Measurements from ENCODE around the gene MMD2.
"Not testable (repeated sequence)": the region's sequence is repeated elsewhere in the genome, so short reads cannot be mapped to it uniquely, and the experiment has no call there.

Gene MMD2

DNA sequence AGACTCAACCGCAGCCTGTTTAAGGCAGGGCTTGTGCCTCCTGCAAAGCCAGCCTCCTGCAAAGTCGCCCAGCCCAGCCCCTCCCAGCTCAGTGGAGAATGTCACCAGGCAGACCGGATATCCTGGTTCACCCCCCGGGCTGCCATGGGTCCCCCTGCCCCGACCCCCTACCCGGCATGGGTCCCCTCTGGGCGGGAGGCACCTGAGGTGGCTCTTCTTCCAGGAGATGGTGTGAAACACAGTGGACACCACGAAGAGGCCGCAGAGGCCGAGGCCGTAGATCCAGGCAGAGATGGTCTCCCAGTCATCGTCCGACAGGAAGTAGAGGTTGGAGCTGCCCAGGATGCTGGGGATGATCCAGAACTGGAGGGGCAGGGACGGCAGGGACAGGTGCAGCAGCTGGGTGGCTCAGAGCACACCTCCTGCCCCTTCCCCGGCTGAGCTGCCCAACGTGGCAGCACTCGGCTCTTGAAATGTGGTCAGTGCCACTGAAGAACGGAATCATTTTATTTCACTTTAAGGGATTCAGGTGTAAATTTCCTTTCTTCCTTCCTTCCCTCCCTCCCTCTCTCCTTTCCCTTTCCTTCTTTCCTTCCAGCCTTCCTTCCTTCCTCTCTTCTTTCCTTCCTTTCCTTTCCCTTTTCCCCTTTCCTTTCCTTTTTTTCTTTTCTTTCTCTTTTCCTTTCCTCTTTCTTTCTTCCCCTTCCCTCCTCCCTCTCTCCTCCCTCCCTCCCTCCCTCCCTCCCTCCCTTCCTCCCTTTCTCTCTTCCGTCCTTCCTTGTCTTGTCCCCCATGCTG, 38.8 kb downstream of the MMD2 start:
- Histone ChIP-seq H3K4me3 (ENCODE audit: low read depth, low read length) (no peak overlapping the region), H3K36me3 (ENCODE audit: control insufficient read depth, insufficient read depth, low read length) (no peaks in the 10 kb centered on the region), H3K4me1 (ENCODE audit: control insufficient read depth, insufficient read depth, low read length) (no peaks in the 10 kb centered on the region), H3K9me3 (ENCODE audit: control insufficient read depth, insufficient read depth, low read length) (no peaks in the 10 kb centered on the region), H3K9ac (ENCODE audit: low read depth, low read length) (no peak overlapping the region), H3K27me3 (ENCODE audit: control insufficient read depth, insufficient read depth, low read length) (no peaks in the 10 kb centered on the region)

DNA sequence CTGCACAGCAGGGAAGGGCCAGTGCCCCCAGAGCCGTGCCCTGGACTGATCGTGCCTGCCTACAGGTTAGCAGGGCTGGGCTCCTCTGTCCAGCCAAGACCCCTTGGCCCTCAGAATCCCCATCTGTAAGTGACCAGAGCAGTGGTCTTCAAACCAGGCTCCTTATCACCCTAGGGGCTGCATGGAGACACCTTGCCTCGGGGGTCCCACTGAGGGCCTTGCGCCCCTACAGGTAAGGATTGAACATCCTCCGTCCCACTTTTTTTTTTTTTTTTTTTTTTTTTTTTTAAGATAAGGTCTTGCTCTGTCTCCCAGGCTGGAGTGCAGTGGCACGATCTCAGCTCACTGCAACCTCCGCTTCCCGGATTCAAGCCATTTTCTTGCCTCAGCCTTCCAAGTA, 42.9 kb downstream of the MMD2 start:
- no peaks in the 10 kb centered on the region for H3K36me3 ChIP-seq (ENCODE audit: control insufficient read depth, insufficient read depth, low read length)
- H3K9me3 ChIP-seq (ENCODE audit: control insufficient read depth, insufficient read depth, low read length): no peaks in the 10 kb centered on the region
- H3K27me3 ChIP-seq (ENCODE audit: control insufficient read depth, insufficient read depth, low read length): no peaks in the 10 kb centered on the region
- no peaks in the 10 kb centered on the region for H3K4me1 ChIP-seq (ENCODE audit: control insufficient read depth, insufficient read depth, low read length)
- H3K4me3 ChIP-seq (ENCODE audit: low read depth, low read length): no peak overlapping the region
- H3K9ac ChIP-seq (ENCODE audit: low read depth, low read length): no peak overlapping the region

DNA sequence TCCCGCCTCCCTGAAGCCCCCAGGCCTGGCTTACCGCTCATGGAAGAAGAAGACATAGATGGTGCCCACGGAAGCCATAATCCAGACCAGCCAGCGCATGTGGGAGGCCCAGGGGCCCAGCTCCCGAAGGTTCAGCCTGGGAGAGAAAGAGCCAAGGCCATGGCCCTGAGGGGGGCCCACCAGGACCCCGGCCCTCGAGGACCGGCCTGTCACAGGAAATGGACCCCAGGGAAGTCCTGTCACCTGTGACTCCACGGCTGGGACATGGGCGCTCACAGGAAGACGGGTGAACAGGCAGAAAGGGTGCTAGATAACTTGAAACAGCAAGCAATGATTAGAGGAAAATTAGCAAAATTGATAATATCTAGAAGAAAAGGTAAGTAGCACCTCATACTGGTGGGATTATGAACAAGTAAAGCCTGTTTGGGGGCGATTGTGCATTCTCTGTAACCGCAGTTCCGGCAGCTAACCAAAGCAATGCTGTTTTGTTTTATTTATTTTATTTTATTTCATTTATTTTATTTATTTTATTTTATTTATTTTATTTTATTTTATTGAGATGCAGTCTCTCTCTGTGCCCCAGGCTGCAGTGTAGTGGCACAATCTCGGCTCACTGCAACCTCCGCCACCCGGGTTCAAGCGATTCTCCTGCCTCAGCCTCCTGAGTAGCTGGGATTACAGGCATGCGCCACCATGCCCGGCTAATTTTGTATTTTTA, 47.7 kb downstream of the MMD2 start:
- Histone ChIP-seq H3K9me3 (ENCODE audit: control insufficient read depth, insufficient read depth, low read length) (no peaks in the 10 kb centered on the region), H3K27me3 (ENCODE audit: control insufficient read depth, insufficient read depth, low read length) (no peaks in the 10 kb centered on the region), H3K4me3 (ENCODE audit: low read depth, low read length) (no peak overlapping the region), H3K4me1 (ENCODE audit: control insufficient read depth, insufficient read depth, low read length) (no peaks in the 10 kb centered on the region), H3K36me3 (ENCODE audit: control insufficient read depth, insufficient read depth, low read length) (no peaks in the 10 kb centered on the region), H3K9ac (ENCODE audit: low read depth, low read length) (no peak overlapping the region)

DNA sequence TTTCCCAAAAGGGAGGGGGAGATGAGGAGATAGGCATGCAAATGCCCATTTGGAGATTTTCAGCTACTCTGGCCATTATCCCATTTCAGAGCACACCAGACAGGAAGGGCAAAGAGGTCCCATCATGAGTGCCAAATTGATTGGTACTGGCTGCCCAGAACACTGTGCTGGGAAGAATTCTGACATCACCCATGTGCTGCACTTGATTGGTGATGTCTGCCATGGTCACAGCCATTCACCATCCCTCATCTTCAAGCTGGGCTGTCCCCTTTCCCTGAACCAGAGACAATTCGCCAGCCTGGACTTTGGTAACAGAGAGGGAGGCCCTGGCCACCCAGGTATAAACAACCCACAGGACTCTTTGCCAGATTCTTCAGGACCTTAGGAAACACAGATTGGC, 52.3 kb downstream of the MMD2 start:
- H3K27me3 ChIP-seq (ENCODE audit: control insufficient read depth, insufficient read depth, low read length): no peaks in the 10 kb centered on the region
- no peaks in the 10 kb centered on the region for H3K9me3 ChIP-seq (ENCODE audit: control insufficient read depth, insufficient read depth, low read length)
- H3K4me3 ChIP-seq (ENCODE audit: low read depth, low read length): no peak overlapping the region
- no peaks in the 10 kb centered on the region for H3K4me1 ChIP-seq (ENCODE audit: control insufficient read depth, insufficient read depth, low read length)
- no peaks in the 10 kb centered on the region for H3K36me3 ChIP-seq (ENCODE audit: control insufficient read depth, insufficient read depth, low read length)
- no peak overlapping the region for H3K9ac ChIP-seq (ENCODE audit: low read depth, low read length)

DNA sequence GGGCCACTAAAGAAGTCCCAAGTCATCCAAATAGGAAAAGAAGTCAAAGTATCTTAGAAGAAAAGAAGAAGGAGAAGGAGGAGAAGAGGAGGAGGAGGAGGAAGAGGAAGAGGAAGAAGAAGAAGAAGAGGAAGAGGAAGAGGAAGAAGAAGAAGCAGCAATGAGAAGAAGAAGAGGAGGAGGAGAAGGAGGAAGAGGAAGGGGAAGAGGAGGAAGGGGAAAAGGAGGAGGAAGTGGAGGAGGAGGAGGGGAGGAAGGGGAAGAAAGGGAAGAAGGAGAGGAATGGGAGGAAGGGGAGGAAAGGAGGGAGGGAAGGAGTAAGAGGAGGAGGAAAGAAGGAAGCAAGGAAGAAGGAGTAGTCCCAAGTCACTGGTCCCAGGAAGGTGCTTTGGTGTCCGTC, 53.8 kb downstream of the MMD2 start:
- no peaks in the 10 kb centered on the region for H3K9me3 ChIP-seq (ENCODE audit: control insufficient read depth, insufficient read depth, low read length)
- no peaks in the 10 kb centered on the region for H3K4me1 ChIP-seq (ENCODE audit: control insufficient read depth, insufficient read depth, low read length)
- no peaks in the 10 kb centered on the region for H3K36me3 ChIP-seq (ENCODE audit: control insufficient read depth, insufficient read depth, low read length)
- no peak overlapping the region for H3K9ac ChIP-seq (ENCODE audit: low read depth, low read length)
- H3K27me3 ChIP-seq (ENCODE audit: control insufficient read depth, insufficient read depth, low read length): no peaks in the 10 kb centered on the region
- no peak overlapping the region for H3K4me3 ChIP-seq (ENCODE audit: low read depth, low read length)

DNA sequence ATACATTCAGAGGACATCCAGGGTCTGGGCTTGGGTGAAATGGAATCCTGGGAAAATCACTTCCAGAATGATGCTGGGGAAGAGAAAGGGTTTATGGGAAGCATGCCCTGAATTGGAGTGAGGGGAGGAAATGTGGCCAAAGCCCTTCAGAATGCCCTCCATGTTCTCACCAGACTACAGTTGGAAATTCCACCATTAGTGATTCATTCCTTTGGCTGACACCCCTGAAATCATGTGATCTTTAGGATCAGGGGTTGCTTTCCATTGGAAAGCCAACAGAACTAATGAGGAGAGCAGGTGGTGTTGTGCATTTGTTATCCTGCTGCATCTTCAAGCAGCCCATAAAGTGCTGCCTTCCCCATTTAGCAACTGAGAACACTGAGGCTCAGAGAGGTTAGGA, 54.6 kb downstream of the MMD2 start:
- no peak overlapping the region for H3K9ac ChIP-seq (ENCODE audit: low read depth, low read length)
- H3K27me3 ChIP-seq (ENCODE audit: control insufficient read depth, insufficient read depth, low read length): no peaks in the 10 kb centered on the region

DNA sequence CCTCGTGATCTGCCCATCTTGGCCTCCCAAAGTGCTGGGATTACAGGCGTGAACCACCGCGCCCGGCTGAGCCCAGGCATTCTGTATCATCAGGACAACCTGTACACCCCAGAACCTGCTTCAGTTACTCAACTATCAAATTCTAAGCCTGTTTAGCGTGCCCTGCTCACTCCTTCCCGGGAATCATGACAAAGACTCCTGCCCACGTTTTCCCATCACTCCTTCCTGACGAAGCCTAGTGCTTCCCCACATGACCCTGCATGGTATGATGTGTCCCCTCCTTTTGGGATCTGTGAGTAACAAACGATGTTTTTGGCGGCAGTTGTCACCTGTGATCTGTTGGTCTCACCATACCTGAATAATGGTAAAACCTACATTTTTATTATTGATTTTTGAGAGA, 63.2 kb downstream of the MMD2 start:
- H3K4me3 ChIP-seq (ENCODE audit: low read depth, low read length): no peak overlapping the region
- no peaks in the 10 kb centered on the region for H3K9me3 ChIP-seq (ENCODE audit: control insufficient read depth, insufficient read depth, low read length)
- no peaks in the 10 kb centered on the region for H3K27me3 ChIP-seq (ENCODE audit: control insufficient read depth, insufficient read depth, low read length)
- H3K36me3 ChIP-seq (ENCODE audit: control insufficient read depth, insufficient read depth, low read length): no peaks in the 10 kb centered on the region
- no peaks in the 10 kb centered on the region for H3K4me1 ChIP-seq (ENCODE audit: control insufficient read depth, insufficient read depth, low read length)
- no peak overlapping the region for H3K9ac ChIP-seq (ENCODE audit: low read depth, low read length)

More for the DNA sequence above, 54.6 kb downstream of the MMD2 start:
- Histone ChIP-seq H3K36me3 (ENCODE audit: control insufficient read depth, insufficient read depth, low read length) (no peaks in the 10 kb centered on the region), H3K4me3 (ENCODE audit: low read depth, low read length) (no peak overlapping the region), H3K9me3 (ENCODE audit: control insufficient read depth, insufficient read depth, low read length) (no peaks in the 10 kb centered on the region), H3K4me1 (ENCODE audit: control insufficient read depth, insufficient read depth, low read length) (no peaks in the 10 kb centered on the region)

DNA sequence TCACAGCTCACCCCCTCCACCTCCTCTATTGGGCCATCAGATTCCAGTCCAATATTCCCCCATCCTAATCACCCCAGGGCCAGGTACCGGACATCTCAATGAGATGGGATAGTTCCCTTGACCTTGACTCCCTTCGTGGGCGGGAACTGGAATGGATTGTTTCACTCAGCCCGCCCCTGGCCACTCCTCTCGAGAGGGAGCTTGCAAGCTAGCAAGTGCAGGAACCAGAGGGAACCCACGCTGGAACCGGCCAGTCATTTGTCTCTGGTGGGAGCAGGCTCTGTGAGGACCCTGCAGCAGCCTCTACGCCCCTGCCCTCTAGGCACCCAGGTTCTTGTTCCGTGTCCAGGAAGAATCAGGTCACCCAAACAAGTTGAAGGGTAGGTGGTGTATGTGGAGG, 64.5 kb downstream of the MMD2 start:
- no peaks in the 10 kb centered on the region for H3K36me3 ChIP-seq (ENCODE audit: control insufficient read depth, insufficient read depth, low read length)
- H3K27me3 ChIP-seq (ENCODE audit: control insufficient read depth, insufficient read depth, low read length): no peaks in the 10 kb centered on the region
- H3K4me3 ChIP-seq (ENCODE audit: low read depth, low read length): no peak overlapping the region
- H3K9ac ChIP-seq (ENCODE audit: low read depth, low read length): no peak overlapping the region
- no peaks in the 10 kb centered on the region for H3K9me3 ChIP-seq (ENCODE audit: control insufficient read depth, insufficient read depth, low read length)
- no peaks in the 10 kb centered on the region for H3K4me1 ChIP-seq (ENCODE audit: control insufficient read depth, insufficient read depth, low read length)

DNA sequence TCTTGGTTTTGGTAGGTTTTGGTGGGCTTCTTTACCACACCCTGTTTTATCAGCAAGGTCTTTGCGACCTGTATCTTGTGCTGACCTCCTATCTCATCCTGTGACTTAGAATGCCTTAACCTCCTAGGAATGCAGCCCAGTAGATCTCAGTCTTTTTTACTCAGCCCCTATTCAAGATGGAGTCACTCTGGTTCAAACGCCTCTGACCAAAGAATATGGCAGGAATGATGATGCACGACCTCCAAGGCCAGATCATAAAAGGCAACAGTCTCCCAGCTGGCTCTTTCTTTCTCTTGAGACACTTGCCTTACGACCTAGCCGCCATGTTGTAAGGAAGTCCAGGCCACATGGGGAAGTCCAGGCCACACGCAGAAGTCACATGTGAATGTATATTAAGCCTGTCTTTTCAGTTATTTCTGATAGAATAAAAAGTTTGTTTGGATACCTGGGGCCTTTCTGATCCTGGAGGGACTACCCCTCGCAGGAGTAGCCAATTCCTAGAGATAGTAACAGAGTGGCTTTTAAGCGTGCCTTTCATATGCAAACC, 65.0 kb downstream of the MMD2 start:
- Histone ChIP-seq H3K9me3 (ENCODE audit: control insufficient read depth, insufficient read depth, low read length) (no peaks in the 10 kb centered on the region), H3K27me3 (ENCODE audit: control insufficient read depth, insufficient read depth, low read length) (no peaks in the 10 kb centered on the region), H3K9ac (ENCODE audit: low read depth, low read length) (no peak overlapping the region), H3K4me1 (ENCODE audit: control insufficient read depth, insufficient read depth, low read length) (no peaks in the 10 kb centered on the region), H3K36me3 (ENCODE audit: control insufficient read depth, insufficient read depth, low read length) (no peaks in the 10 kb centered on the region), H3K4me3 (ENCODE audit: low read depth, low read length) (no peak overlapping the region)

DNA sequence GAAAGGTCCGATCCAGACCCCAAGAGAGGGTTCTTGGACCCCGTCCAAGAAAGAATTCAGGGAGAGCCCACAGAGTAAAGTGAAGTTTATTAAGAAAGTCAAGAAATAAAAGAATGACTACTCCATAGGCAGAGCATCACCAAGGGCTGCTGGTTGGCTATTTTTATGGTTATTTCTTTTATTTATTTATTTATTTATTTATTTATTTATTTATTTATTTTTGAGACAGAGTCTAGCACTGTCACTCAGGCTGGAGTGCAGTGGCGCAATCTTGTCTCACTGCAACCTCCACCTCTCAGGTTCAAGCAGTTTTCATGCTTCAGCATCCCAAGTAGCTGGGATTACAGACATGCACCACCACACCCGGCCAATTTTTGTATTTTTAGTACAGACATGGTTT, 65.8 kb downstream of the MMD2 start:
- not testable (repeated sequence) for H3K9ac ChIP-seq (ENCODE audit: low read depth, low read length); H3K4me3 ChIP-seq (ENCODE audit: low read depth, low read length); H3K36me3 ChIP-seq (ENCODE audit: control insufficient read depth, insufficient read depth, low read length); H3K4me1 ChIP-seq (ENCODE audit: control insufficient read depth, insufficient read depth, low read length); H3K9me3 ChIP-seq (ENCODE audit: control insufficient read depth, insufficient read depth, low read length); H3K27me3 ChIP-seq (ENCODE audit: control insufficient read depth, insufficient read depth, low read length)

DNA sequence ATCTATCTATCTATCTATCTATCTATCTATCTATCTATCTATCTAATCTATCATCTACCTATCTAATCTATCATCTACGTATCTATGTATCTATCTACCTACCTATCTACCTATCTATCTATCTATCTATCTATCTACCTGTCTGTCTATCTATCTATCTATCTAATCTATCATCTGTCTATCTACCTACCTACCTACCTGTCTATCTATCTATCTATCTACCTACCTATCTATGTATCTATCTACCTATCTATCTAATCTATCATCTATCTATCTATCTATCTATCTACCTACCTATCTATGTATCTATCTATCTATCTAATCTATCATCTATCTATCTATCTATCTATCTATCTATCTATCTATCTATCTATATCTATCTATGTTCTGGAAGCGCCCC, 67.5 kb downstream of the MMD2 start:
- H3K36me3 ChIP-seq (ENCODE audit: control insufficient read depth, insufficient read depth, low read length); H3K9ac ChIP-seq (ENCODE audit: low read depth, low read length); H3K4me3 ChIP-seq (ENCODE audit: low read depth, low read length); H3K4me1 ChIP-seq (ENCODE audit: control insufficient read depth, insufficient read depth, low read length); H3K9me3 ChIP-seq (ENCODE audit: control insufficient read depth, insufficient read depth, low read length); H3K27me3 ChIP-seq (ENCODE audit: control insufficient read depth, insufficient read depth, low read length): not testable (repeated sequence)

DNA sequence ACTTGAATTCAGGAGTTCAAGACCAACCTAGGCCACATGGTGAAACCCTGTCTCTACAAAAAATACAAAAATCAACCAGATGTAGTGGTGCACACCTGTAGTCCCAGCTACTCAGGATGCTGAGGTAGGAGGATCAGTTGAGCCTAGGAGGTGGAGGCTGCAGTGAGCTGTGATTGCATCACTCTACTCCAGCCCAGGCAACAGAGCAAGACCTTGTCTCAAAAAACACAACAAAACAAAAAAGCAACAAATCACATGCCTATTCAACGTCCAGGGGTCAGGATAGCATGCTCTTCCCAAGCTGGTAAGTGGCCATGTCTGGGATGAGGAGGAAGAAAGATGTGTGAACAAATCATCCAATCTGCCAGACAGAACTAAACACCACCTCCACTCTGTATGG, 69.3 kb downstream of the MMD2 start:
- no peaks in the 10 kb centered on the region for H3K27me3 ChIP-seq (ENCODE audit: control insufficient read depth, insufficient read depth, low read length)
- no peak overlapping the region for H3K4me3 ChIP-seq (ENCODE audit: low read depth, low read length)
- H3K36me3 ChIP-seq (ENCODE audit: control insufficient read depth, insufficient read depth, low read length): no peaks in the 10 kb centered on the region
- H3K4me1 ChIP-seq (ENCODE audit: control insufficient read depth, insufficient read depth, low read length): no peaks in the 10 kb centered on the region
- no peaks in the 10 kb centered on the region for H3K9me3 ChIP-seq (ENCODE audit: control insufficient read depth, insufficient read depth, low read length)
- no peak overlapping the region for H3K9ac ChIP-seq (ENCODE audit: low read depth, low read length)
